H9 (cell line): ENCODE data around the gene INTS4. TPM values are rescaled to one million over a fixed set of nuclear protein-coding genes. Genes with fewer than 3 reads are reported as not detected.

Experiments
- DNase-seq: peaks from one replicate; pipeline ENCODE4 v3.0.0-alpha.2; 2017
- H2AFZ ChIP-seq: one replicate; pipeline ENCODE4 v1.6.1; 2013; ENCODE audit warnings: mild to moderate bottlenecking, low read length, control low read depth, moderate library complexity
- H2AK5ac ChIP-seq: 2 replicates; pipeline ENCODE4 v1.6.1; 2013; ENCODE audit warnings: low read length, control low read depth, mixed read lengths; ENCODE audit not compliant: insufficient read length
- H2BK120ac ChIP-seq: one replicate; pipeline ENCODE4 v1.6.1; 2013; ENCODE audit warnings: low read depth, mild to moderate bottlenecking, low read length, control low read depth, inconsistent platforms; ENCODE audit not compliant: poor library complexity, severe bottlenecking
- H2BK12ac ChIP-seq: 2 replicates; pipeline ENCODE4 v1.6.1; 2013; ENCODE audit warnings: low read length, control low read depth, mixed read lengths, low read depth; ENCODE audit not compliant: insufficient read length
- H2BK15ac ChIP-seq: 2 replicates; pipeline ENCODE4 v1.6.1; 2013; ENCODE audit warnings: low read depth, low read length, control low read depth
- H2BK20ac ChIP-seq: one replicate; pipeline ENCODE4 v1.6.1; 2013; ENCODE audit warnings: low read depth, mild to moderate bottlenecking, low read length, control low read depth, inconsistent platforms; ENCODE audit not compliant: poor library complexity, severe bottlenecking
- H2BK5ac ChIP-seq: 2 replicates; pipeline ENCODE4 v1.6.1; 2013; ENCODE audit warnings: low read length, control low read depth, mixed read lengths; ENCODE audit not compliant: insufficient read length
- H3K14ac ChIP-seq: 2 replicates; pipeline ENCODE4 v1.6.1; 2013; ENCODE audit warnings: low read length, control low read depth; ENCODE audit not compliant: insufficient read depth
- H3K18ac ChIP-seq: 2 replicates; pipeline ENCODE4 v1.6.1; 2013; ENCODE audit warnings: low read depth, mild to moderate bottlenecking, mixed read lengths, low read length, control low read depth; ENCODE audit not compliant: insufficient read length
- H3K23ac ChIP-seq: 2 replicates; pipeline ENCODE4 v1.6.1; 2013; ENCODE audit warnings: low read length, control low read depth, mixed read lengths, low read depth; ENCODE audit not compliant: insufficient read length
- H3K23me2 ChIP-seq: 2 replicates; pipeline ENCODE4 v1.6.1; 2013; ENCODE audit warnings: low read depth, mild to moderate bottlenecking, mixed read lengths, low read length, control low read depth; ENCODE audit not compliant: insufficient read length, poor library complexity, severe bottlenecking
- H3K27ac ChIP-seq: 2 replicates; pipeline ENCODE4 v1.5.1; 2013; ENCODE audit warnings: low read length, control low read depth, mixed read lengths, low read depth; ENCODE audit not compliant: insufficient read length
- H3K27me3 ChIP-seq: 2 replicates; pipeline ENCODE4 v1.6.1; 2013; ENCODE audit warnings: low read length, control low read depth, inconsistent platforms; ENCODE audit not compliant: insufficient read depth
- H3K4ac ChIP-seq: 2 replicates; pipeline ENCODE4 v1.6.1; 2013; ENCODE audit warnings: low read depth, mild to moderate bottlenecking, control low read depth, inconsistent platforms, low read length, moderate library complexity
- H3K4me1 ChIP-seq: 2 replicates; pipeline ENCODE4 v1.6.1; 2013; ENCODE audit warnings: low read length, control low read depth, inconsistent platforms; ENCODE audit not compliant: insufficient read depth
- H3K4me2 ChIP-seq: 2 replicates; pipeline ENCODE4 v1.6.1; 2013; ENCODE audit warnings: low read length, control low read depth, mixed read lengths; ENCODE audit not compliant: insufficient read length, insufficient read depth
- H3K56ac ChIP-seq: 2 replicates; pipeline ENCODE4 v1.6.1; 2013; ENCODE audit warnings: low read depth, mild to moderate bottlenecking, mixed read lengths, low read length, control low read depth; ENCODE audit not compliant: insufficient read length
- H3K79me1 ChIP-seq: 2 replicates; pipeline ENCODE4 v1.6.1; 2013; ENCODE audit warnings: low read depth, mild to moderate bottlenecking, moderate library complexity, low read length, control low read depth, inconsistent platforms; ENCODE audit not compliant: insufficient read depth, poor library complexity, severe bottlenecking
- H3K79me2 ChIP-seq: 2 replicates; pipeline ENCODE4 v1.6.1; 2013; ENCODE audit warnings: low read length, control low read depth, inconsistent platforms; ENCODE audit not compliant: insufficient read depth
- H3K9ac ChIP-seq: 2 replicates; pipeline ENCODE4 v1.6.1; 2013; ENCODE audit warnings: low read length, control low read depth, mixed read lengths; ENCODE audit not compliant: insufficient read length; ENCODE audit errors: extremely low read depth
- H3K9me3 ChIP-seq: one replicate; pipeline ENCODE4 v1.6.1; 2013; ENCODE audit warnings: low read depth, low read length, inconsistent platforms; ENCODE audit not compliant: control insufficient read depth
- H3T11ph ChIP-seq: one replicate; pipeline ENCODE4 v1.6.1; 2013; ENCODE audit warnings: mild to moderate bottlenecking, low read length, control low read depth, inconsistent platforms
- H4K20me1 ChIP-seq: one replicate; pipeline ENCODE4 v1.6.1; 2013; ENCODE audit not compliant: control insufficient read depth, insufficient read length, insufficient read depth
- H4K5ac ChIP-seq: 2 replicates; pipeline ENCODE4 v1.6.1; 2013; ENCODE audit warnings: low read depth, mild to moderate bottlenecking, mixed read lengths, low read length, control low read depth; ENCODE audit not compliant: insufficient read length
- H4K8ac ChIP-seq: replicated peaks from 2 replicates; pipeline ENCODE4 v1.6.1; 2013; ENCODE audit warnings: low read length, control low read depth, mixed read lengths, low read depth; ENCODE audit not compliant: insufficient read length
- H4K91ac ChIP-seq: 2 replicates; pipeline ENCODE4 v1.6.1; 2013; ENCODE audit warnings: low read depth, mild to moderate bottlenecking, moderate library complexity, mixed read lengths, low read length, control low read depth; ENCODE audit not compliant: insufficient read length
- H3K27ac Mint-ChIP-seq, 3 experiments: 2 replicates in 2 of 3; 3 replicates in 1 of 3; pipeline ENCODE4 v1.8.0; 2020 to 2021; ENCODE audit warnings: mixed read lengths in 3 of 3, mild to moderate bottlenecking in 1 of 3, moderate library complexity in 1 of 3
- H3K27me3 Mint-ChIP-seq: 2 replicates; pipeline ENCODE4 v1.8.0; 2021; ENCODE audit warnings: low read depth, mild to moderate bottlenecking, moderate library complexity, mixed read lengths
- H3K36me3 Mint-ChIP-seq, 3 experiments: 2 replicates in 2 of 3; 3 replicates in 1 of 3; pipeline ENCODE4 v1.8.0; 2020 to 2021; ENCODE audit warnings: low read depth in 3 of 3, mixed read lengths in 3 of 3; ENCODE audit not compliant: insufficient read depth in 1 of 3
- H3K4me1 Mint-ChIP-seq, 2 experiments: 2 replicates each; pipeline ENCODE4 v1.8.0; 2020; ENCODE audit warnings: mixed read lengths in 2 of 2
- H3K4me3 Mint-ChIP-seq, 2 experiments: 2 replicates in 1 of 2; 3 replicates in 1 of 2; pipeline ENCODE4 v1.8.0; 2020 to 2021; ENCODE audit warnings: mild to moderate bottlenecking in 2 of 2, mixed read lengths in 2 of 2, moderate library complexity in 1 of 2
- H3K9me3 Mint-ChIP-seq, 2 experiments: 2 replicates in 1 of 2; 3 replicates in 1 of 2; pipeline ENCODE4 v1.8.0; 2020; ENCODE audit warnings: mild to moderate bottlenecking in 2 of 2, mixed read lengths in 2 of 2, moderate library complexity in 1 of 2
- WGBS: extraction: QIAGEN DNeasy Blood & Tissue Kit; methylation state at CpG from one replicate; pipeline ENCODE4 v1.1.7; 2013; ENCODE audit warnings: missing lambda C conversion rate, low lambda C conversion rate, mixed read lengths; ENCODE audit not compliant: insufficient read length; ENCODE audit errors: extremely low coverage; 5-methylcytosine and 5-hydroxymethylcytosine counted together
- total RNA-seq: library from RNA; stranded (reverse); gene quantifications from 2 replicates; pipeline ENCODE4 v1.2.1, GENCODE V29; 2021
- TF ChIP-seq, protein P1 (sequence below): fragments of 200-600 bp; sonication (generic); conservative IDR thresholded peaks from 3 replicates; pipeline ENCODE4 v1.8.0; 2021; ENCODE audit warnings: antibody characterized with exemption, mild to moderate bottlenecking

The INTS4 gene
- total RNA-seq, 1 experiment from 2014 or later: 38.6 TPM

DNA sequence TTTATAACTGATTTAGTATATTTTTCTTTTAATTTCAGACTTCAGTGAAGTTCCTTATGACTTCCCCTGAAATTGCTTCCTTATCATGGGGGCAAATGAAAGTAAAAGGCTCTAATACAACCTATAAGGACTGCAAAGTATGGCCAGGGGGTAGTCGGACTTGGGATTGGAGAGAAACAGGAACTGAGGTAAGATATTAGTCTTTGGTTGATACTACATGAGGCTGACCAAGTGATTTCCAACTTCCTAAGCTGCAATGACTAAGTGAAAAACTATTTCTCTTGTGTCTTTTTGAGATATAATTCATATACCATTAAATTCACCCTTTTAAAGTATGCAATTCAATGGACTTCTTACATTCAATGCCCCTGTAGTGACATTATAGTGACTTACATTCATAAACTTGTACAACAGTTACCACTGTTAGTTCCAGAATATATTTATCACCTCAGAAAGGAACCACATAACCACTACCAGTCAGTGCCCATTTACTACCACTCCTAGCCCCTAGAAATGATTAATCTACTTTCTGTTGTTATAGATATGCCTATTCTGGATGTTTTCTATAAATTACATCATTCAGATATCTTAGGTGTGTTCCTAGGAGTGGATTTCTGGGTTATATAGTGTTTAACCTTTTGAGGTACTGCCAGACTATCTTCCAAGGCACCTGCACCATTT lies 151.9 kb downstream of the INTS4 start:
- Histone ChIP-seq H4K5ac (no peak overlapping the region), H2BK20ac (no peak overlapping the region), H3K4me1 (no peaks in the 10 kb centered on the region), H2BK5ac (no peak overlapping the region), H2AFZ (no peak overlapping the region), H2AK5ac (no peak overlapping the region), H3K18ac (no peak overlapping the region), H4K20me1 (no peaks in the 10 kb centered on the region), H3K27ac (no peak overlapping the region), H3K56ac (no peak overlapping the region), H2BK15ac (no peak overlapping the region), H4K8ac (no peak overlapping the region), H2BK12ac (no peak overlapping the region), H3K4me2 (no peak overlapping the region), H3K14ac (no peak overlapping the region), H3K79me2 (no peaks in the 10 kb centered on the region), H3K4ac (no peak overlapping the region), H2BK120ac (no peak overlapping the region), H3K27me3 (no peaks in the 10 kb centered on the region), H3K23ac (no peak overlapping the region), H3K79me1 (no peaks in the 10 kb centered on the region), H3T11ph (no peak overlapping the region), H4K91ac (no peak overlapping the region), H3K9me3 (no peaks in the 10 kb centered on the region), H3K9ac (no peak overlapping the region), H3K23me2 (no peaks in the 10 kb centered on the region)
- WGBS: no CpG with 5 or more reads among the region's 1 CpG
- Mint-ChIP-seq H3K4me3 (no peak overlapping the region), H3K36me3 (peaks cover 19 to 49% (median 26%) of the 10 kb centered on the region in 3 experiments), H3K27me3 (no peaks in the 10 kb centered on the region), H3K4me1 (no peaks in the 10 kb centered on the region), H3K27ac (no peak overlapping the region), H3K9me3 (peaks cover 5 to 11% of the 10 kb centered on the region in 2 experiments; a peak in 3 of 5 replicates)
- no peak for DNase-seq
- TF ChIP-seq, protein P1, sequence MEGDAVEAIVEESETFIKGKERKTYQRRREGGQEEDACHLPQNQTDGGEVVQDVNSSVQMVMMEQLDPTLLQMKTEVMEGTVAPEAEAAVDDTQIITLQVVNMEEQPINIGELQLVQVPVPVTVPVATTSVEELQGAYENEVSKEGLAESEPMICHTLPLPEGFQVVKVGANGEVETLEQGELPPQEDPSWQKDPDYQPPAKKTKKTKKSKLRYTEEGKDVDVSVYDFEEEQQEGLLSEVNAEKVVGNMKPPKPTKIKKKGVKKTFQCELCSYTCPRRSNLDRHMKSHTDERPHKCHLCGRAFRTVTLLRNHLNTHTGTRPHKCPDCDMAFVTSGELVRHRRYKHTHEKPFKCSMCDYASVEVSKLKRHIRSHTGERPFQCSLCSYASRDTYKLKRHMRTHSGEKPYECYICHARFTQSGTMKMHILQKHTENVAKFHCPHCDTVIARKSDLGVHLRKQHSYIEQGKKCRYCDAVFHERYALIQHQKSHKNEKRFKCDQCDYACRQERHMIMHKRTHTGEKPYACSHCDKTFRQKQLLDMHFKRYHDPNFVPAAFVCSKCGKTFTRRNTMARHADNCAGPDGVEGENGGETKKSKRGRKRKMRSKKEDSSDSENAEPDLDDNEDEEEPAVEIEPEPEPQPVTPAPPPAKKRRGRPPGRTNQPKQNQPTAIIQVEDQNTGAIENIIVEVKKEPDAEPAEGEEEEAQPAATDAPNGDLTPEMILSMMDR: no peak
